HepG2 (cell line): Measurements from ENCODE around the gene PPP1R7. TPM values are rescaled to one million over a fixed set of nuclear protein-coding genes. Genes with fewer than 3 reads are reported as not detected.
A peak's percentile ranks its signal among the peaks of the same experiment; 100 is the strongest.

Experiments used
- AFF4 ChIP-seq: sonication (generic); formaldehyde crosslinking; IDR thresholded peaks from 2 replicates; pipeline ENCODE4 v1.4.0; 2020; ENCODE audit warnings: missing genetic modification reagents
- BRD4 ChIP-seq: sonication (generic); formaldehyde crosslinking; IDR thresholded peaks from 2 replicates; pipeline ENCODE4 v1.4.0; 2020; ENCODE audit warnings: missing genetic modification reagents
- CAMTA2 ChIP-seq: sonication (generic); formaldehyde crosslinking; IDR thresholded peaks from 2 replicates; pipeline ENCODE4 v1.4.0; 2020; ENCODE audit warnings: mild to moderate bottlenecking, missing genetic modification reagents, borderline replicate concordance
- CREM ChIP-seq, 2 experiments: sonication (generic) in 1 of 2; formaldehyde crosslinking in 1 of 2; IDR thresholded peaks; 2 replicates each; pipeline versions ENCODE4 v1.4.0 to v1.6.1; 2016 to 2020; ENCODE audit warnings: antibody characterized with exemption in 1 of 2, mild to moderate bottlenecking in 1 of 2, missing genetic modification reagents in 1 of 2
- E2F5 ChIP-seq: sonication (generic); formaldehyde crosslinking; conservative IDR thresholded peaks from 2 replicates; pipeline ENCODE4 v1.4.0; 2020; ENCODE audit warnings: missing genetic modification reagents
- EHMT2 ChIP-seq: fragments of 200-600 bp; sonication (generic); IDR thresholded peaks from 2 replicates; pipeline ENCODE4 v1.7.0; 2017; ENCODE audit warnings: antibody characterized with exemption, low read depth, low read length, borderline replicate concordance
- FOXC1 ChIP-seq: sonication (generic); formaldehyde crosslinking; IDR thresholded peaks from 2 replicates; pipeline ENCODE4 v1.8.0; 2022; ENCODE audit warnings: mild to moderate bottlenecking, missing genetic modification reagents, borderline replicate concordance
- FOXJ3 ChIP-seq: sonication (generic); formaldehyde crosslinking; IDR thresholded peaks from 2 replicates; pipeline ENCODE4 v1.4.0; 2020; ENCODE audit warnings: missing genetic modification reagents, mild to moderate bottlenecking, borderline replicate concordance
- FOXO4 ChIP-seq: sonication (generic); formaldehyde crosslinking; conservative IDR thresholded peaks from 2 replicates; pipeline ENCODE4 v1.8.1; 2023; ENCODE audit warnings: missing genetic modification reagents
- HMGA1 ChIP-seq: sonication (generic); formaldehyde crosslinking; conservative IDR thresholded peaks from 2 replicates; pipeline ENCODE4 v1.4.0; 2020; ENCODE audit warnings: missing genetic modification reagents
- HNRNPUL1 ChIP-seq: fragments of 200-400 bp; formaldehyde crosslinking; IDR thresholded peaks from 2 replicates; pipeline ENCODE4 v1.6.1; 2017; ENCODE audit warnings: low read depth, mild to moderate bottlenecking, low read length, moderate library complexity
- IKZF5 ChIP-seq: IDR thresholded peaks from 2 replicates; pipeline ENCODE4 v1.6.1; 2018; ENCODE audit warnings: missing genetic modification reagents, mild to moderate bottlenecking, missing compliant biosample characterization
- MIER2 ChIP-seq: IDR thresholded peaks from 2 replicates; pipeline ENCODE4 v1.6.1; 2016; ENCODE audit warnings: missing biosample characterization, missing genetic modification reagents
- MIXL1 ChIP-seq: IDR thresholded peaks from 2 replicates; pipeline ENCODE4 v1.6.1; 2016
- NFRKB ChIP-seq: fragments of 450-650 bp; IDR thresholded peaks from 2 replicates; pipeline ENCODE4 v1.6.1; 2017
- PAF1 ChIP-seq: IDR thresholded peaks from 2 replicates; pipeline ENCODE4 v1.6.1; 2016; ENCODE audit warnings: missing genetic modification reagents, missing compliant biosample characterization
- RFXAP ChIP-seq: sonication (generic); formaldehyde crosslinking; IDR thresholded peaks from 2 replicates; pipeline ENCODE4 v1.4.0; 2020; ENCODE audit warnings: missing genetic modification reagents, borderline replicate concordance
- SMYD3 ChIP-seq: sonication (generic); formaldehyde crosslinking; IDR thresholded peaks from 2 replicates; pipeline ENCODE4 v1.8.1; 2023; ENCODE audit warnings: mild to moderate bottlenecking, missing genetic modification reagents
- STAT5B ChIP-seq: sonication (generic); formaldehyde crosslinking; IDR thresholded peaks from 2 replicates; pipeline ENCODE4 v1.4.0; 2020; ENCODE audit warnings: missing genetic modification reagents
- ZIK1 ChIP-seq: sonication (generic); formaldehyde crosslinking; IDR thresholded peaks from 2 replicates; pipeline ENCODE4 v1.5.0; 2020; ENCODE audit warnings: mild to moderate bottlenecking, low read depth, missing genetic modification reagents, borderline replicate concordance
- ZNF260 ChIP-seq: sonication (generic); formaldehyde crosslinking; IDR thresholded peaks from 2 replicates; pipeline ENCODE4 v1.4.0; 2020; ENCODE audit warnings: missing genetic modification reagents, low read depth, mild to moderate bottlenecking, borderline replicate concordance
- ZNF530 ChIP-seq: sonication (generic); formaldehyde crosslinking; IDR thresholded peaks from 2 replicates; pipeline ENCODE4 v1.5.0; 2020; ENCODE audit warnings: low read depth, mild to moderate bottlenecking, missing genetic modification reagents
- polyA plus RNA-seq, 8 experiments: library from polyadenylated mRNA; depleted of rRNA in 3 of 8; stranded (reverse) in 7 of 8; unstranded in 1 of 8; fragments of >200 nt; fragmentation: Illumina TruSeq in 4 of 8; extraction: Trizol in 4 of 8; gene quantifications; 2 replicates each; pipeline versions ENCODE4 v1.2.1 to v1.2.3, GENCODE V29; 2011 to 2016; ENCODE audit warnings: low read depth in 4 of 8, missing spikeins in 1 of 8, mixed read lengths in 1 of 8; ENCODE audit not compliant: insufficient read depth in 1 of 8
- total RNA-seq, 5 experiments: library from RNA; depleted of rRNA; stranded (reverse); fragments of >200 nt; fragmentation: Illumina TruSeq; extraction: Trizol; gene quantifications; 2 replicates each; pipeline ENCODE4 v1.2.3, GENCODE V29; 2016; ENCODE audit warnings: low read depth in 1 of 5

Gene PPP1R7
- total and polyA plus RNA-seq, 2 of the 13 experiments (the other 11 are each of a cell fraction or from before 2014, with no cell fraction given), result 33.3 to 67.9 TPM

GRCh38 chr2:241102239-241102803 lies 47.9 kb upstream of the PPP1R7 start, which contains the start of gene MTERF4 (continued):
- TF ChIP-seq MIXL1 (CRISPR knock-in tag), result peak; percentile 97
- TF ChIP-seq RFXAP (CRISPR knock-in tag), result peak; percentile 97
- peak; percentile 90 for TF ChIP-seq MIER2 (CRISPR knock-in tag)
- TF ChIP-seq HMGA1 (CRISPR knock-in tag), result no peak
- peak; percentile 98 for TF ChIP-seq STAT5B (CRISPR knock-in tag)
- peak; percentile 63 for TF ChIP-seq CREM (IDR thresholded peaks at IDR 0.05)
- peak; percentile 71; the same call in 1 of the 2 replicates for TF ChIP-seq CREM (CRISPR knock-in tag; IDR thresholded peaks at IDR 0.05)
- TF ChIP-seq ZNF260 (CRISPR knock-in tag), result no peak
- TF ChIP-seq EHMT2, result no peak
- TF ChIP-seq SMYD3 (CRISPR knock-in tag), result peak; percentile 66; the same call in 1 of the 2 replicates
- TF ChIP-seq FOXJ3, result peak; percentile 87; the same call in 1 of the 2 replicates
- no peak for TF ChIP-seq PAF1 (CRISPR knock-in tag)
- peak; percentile 96 for TF ChIP-seq CAMTA2 (CRISPR knock-in tag)
- peak; percentile 100 for TF ChIP-seq IKZF5 (CRISPR knock-in tag)
- peak; percentile 78 for TF ChIP-seq NFRKB
- peak; percentile 99 for TF ChIP-seq BRD4 (CRISPR knock-in tag)
- no peak for TF ChIP-seq ZNF530 (CRISPR knock-in tag)
- peak; percentile 95; the same call in 1 of the 2 replicates for TF ChIP-seq FOXC1
- peak; percentile 98 for TF ChIP-seq ZIK1
- TF ChIP-seq AFF4 (CRISPR knock-in tag), result peak; percentile 98
- TF ChIP-seq E2F5 (CRISPR knock-in tag), result peak; percentile 92
- no peak for TF ChIP-seq FOXO4 (CRISPR knock-in tag)
- TF ChIP-seq HNRNPUL1, result peak; percentile 94
